ENCODE measurements around the gene MCEMP1. TPM values are rescaled to one million over a fixed set of nuclear protein-coding genes. Genes with fewer than 3 reads are reported as not detected.
A peak's percentile ranks its signal among the peaks of the same experiment; 100 is the strongest.

Gene MCEMP1
- total and polyA plus RNA-seq, 11 donors = 0.16 to 1.4 (median 0.54) TPM; not detected in 3

- H3K4me1 ChIP-seq = peaks cover 0 to 38% (median 0%) of the 10 kb centered on the region in 12 donors
- H3K9me3 ChIP-seq = no peaks in the 10 kb centered on the region
- H3K27me3 ChIP-seq = peaks cover 0 to 56% (median 16%) of the 10 kb centered on the region in 9 donors
- DNase-seq (no peak), ATAC-seq (peak in 1 of 4 donors; percentile 18)
- TF ChIP-seq POLR2A (IDR thresholded peaks at IDR 0.05) (no peak), CTCF (IDR thresholded peaks at IDR 0.05) (no peak)
- H3K27ac ChIP-seq = no peak within 1 kb of the TSS
- 54 to 61% (median 56%) methylated on average over 20 of the region's 20 CpGs for WGBS, 4 donors
- intact Hi-C loops (cut with DNase I) = no loop called here
- no peaks in the 10 kb centered on the region for H3K36me3 ChIP-seq
- no peak within 1 kb of the TSS for H3K4me3 ChIP-seq
Measured at GRCh38 chr19:7701654-7702457, 25.0 kb downstream of the MCEMP1 start, which contains the start of gene FCER2. Gene FCER2, minus strand, starts transcription at chr19:7702131. Its CDS starts 2,371 bp downstream, at chr19:7699760.

- DNase-seq (no peak), ATAC-seq (no peak)
- H3K9me3 ChIP-seq = no peaks in the 10 kb centered on the region
- H3K4me1 ChIP-seq = peaks cover 0 to 48% (median 0%) of the 10 kb centered on the region in 12 donors
- 50 to 62% (median 60%) methylated on average over 8 of the region's 8 CpGs for WGBS, 4 donors
- H3K4me3 ChIP-seq = no peak overlapping the region
- intact Hi-C loops (cut with DNase I) = no loop called here
- H3K27ac ChIP-seq = no peak overlapping the region
- peaks cover 0 to 41% (median 6%) of the 10 kb centered on the region in 9 donors for H3K27me3 ChIP-seq
- no peaks in the 10 kb centered on the region for H3K36me3 ChIP-seq
- TF ChIP-seq POLR2A (IDR thresholded peaks at IDR 0.05) (no peak), CTCF (IDR thresholded peaks at IDR 0.05) (no peak)
Measured at GRCh38 chr19:7703332-7703731, 26.4 kb downstream of the MCEMP1 start.

GRCh38 chr19:7704280-7705060 lies 27.6 kb downstream of the MCEMP1 start:
- intact Hi-C loops (cut with DNase I) = no loop called here
- 68 to 77% (median 75%) methylated on average over 6 of the region's 6 CpGs for WGBS, 4 donors
- Histone ChIP-seq H3K27me3 (peaks cover 0 to 35% (median 4%) of the 10 kb centered on the region in 9 donors), H3K9me3 (no peaks in the 10 kb centered on the region), H3K4me1 (peaks cover 0 to 45% (median 0%) of the 10 kb centered on the region in 12 donors), H3K27ac (no peak overlapping the region), H3K36me3 (no peaks in the 10 kb centered on the region), H3K4me3 (no peak overlapping the region)
- TF ChIP-seq CTCF (IDR thresholded peaks at IDR 0.05) (no peak), POLR2A (IDR thresholded peaks at IDR 0.05) (no peak)
- ATAC-seq = no peak
- no peak for DNase-seq
